ENCODE data around the gene HYAL3. TPM values are rescaled to one million over a fixed set of nuclear protein-coding genes. Genes with fewer than 3 reads are reported as not detected.

HYAL3 gene
- total and polyA plus RNA-seq, 2 of the 13 experiments (the other 11 are each of a cell fraction or from before 2014, with no cell fraction given): 5.5 to 10.4 TPM

DNA sequence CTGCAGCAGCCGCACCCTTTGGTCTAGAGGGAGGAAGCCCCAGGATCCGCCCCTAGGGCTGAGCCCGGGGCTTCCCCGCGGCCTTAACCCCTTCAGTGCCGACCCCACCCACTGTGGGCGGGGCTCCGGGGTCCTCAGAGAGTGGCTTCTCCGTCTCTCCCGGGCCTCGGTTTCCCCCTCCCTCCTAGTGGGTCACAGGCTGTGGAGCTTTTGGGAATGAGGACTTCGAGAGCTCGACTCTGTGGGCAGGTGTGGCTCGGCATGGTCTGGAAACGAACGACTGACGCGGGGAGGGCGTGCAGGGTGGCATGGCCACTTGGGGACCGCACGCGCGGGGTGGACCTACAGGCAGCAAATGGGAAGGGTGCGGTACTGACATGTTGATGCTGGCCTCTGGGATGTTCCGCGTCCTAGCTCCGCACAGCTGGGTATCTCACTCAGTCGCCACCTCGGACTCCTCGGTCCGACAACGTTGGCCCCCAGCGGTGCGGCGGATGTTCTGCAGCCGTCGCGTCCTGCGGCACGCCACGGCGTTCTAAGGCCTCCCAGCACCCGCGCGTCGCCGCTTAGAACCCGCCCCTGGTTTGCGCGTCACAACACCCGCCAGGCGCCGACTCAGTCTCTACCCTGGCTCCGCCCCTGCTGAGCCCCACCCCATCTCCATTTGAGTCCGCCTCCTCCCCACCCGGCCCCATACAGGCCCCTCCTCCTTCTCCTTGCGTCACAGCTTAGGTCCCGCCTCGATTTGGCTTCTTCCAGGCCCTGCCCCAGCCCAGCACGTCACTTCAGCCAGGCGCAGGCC is at the start of gene HYAL3, which contains the start of gene NAA80 (continued):
- TF ChIP-seq TCF7 (IDR thresholded peaks at IDR 0.05; ENCODE audit: low read depth): no peak
- peak; percentile 67 for TF ChIP-seq XRCC5 (optimal IDR thresholded peaks at IDR 0.05; ENCODE audit: low read length)
- 0 out of 2 replicates have a peak, but pooled peaks have one; percentile 15 for TF ChIP-seq ZNF160 (CRISPR knock-in tag; IDR thresholded peaks at IDR 0.05)
- TF ChIP-seq ZNF343 (CRISPR knock-in tag; IDR thresholded peaks at IDR 0.05): peak; percentile 52; the same call in 1 of the 2 replicates
- peak; percentile 85; the same call in 1 of the 2 replicates for TF ChIP-seq ZNF546 (CRISPR knock-in tag; conservative IDR thresholded peaks at IDR 0.05)
- TF ChIP-seq PAF1 (CRISPR knock-in tag; IDR thresholded peaks at IDR 0.05): no peak; the same call in 1 of the 2 replicates
- peak; percentile 59; the same call in 1 of the 2 replicates for TF ChIP-seq ZNF274 (CRISPR knock-in tag; IDR thresholded peaks at IDR 0.05)
- TF ChIP-seq, protein P1, sequence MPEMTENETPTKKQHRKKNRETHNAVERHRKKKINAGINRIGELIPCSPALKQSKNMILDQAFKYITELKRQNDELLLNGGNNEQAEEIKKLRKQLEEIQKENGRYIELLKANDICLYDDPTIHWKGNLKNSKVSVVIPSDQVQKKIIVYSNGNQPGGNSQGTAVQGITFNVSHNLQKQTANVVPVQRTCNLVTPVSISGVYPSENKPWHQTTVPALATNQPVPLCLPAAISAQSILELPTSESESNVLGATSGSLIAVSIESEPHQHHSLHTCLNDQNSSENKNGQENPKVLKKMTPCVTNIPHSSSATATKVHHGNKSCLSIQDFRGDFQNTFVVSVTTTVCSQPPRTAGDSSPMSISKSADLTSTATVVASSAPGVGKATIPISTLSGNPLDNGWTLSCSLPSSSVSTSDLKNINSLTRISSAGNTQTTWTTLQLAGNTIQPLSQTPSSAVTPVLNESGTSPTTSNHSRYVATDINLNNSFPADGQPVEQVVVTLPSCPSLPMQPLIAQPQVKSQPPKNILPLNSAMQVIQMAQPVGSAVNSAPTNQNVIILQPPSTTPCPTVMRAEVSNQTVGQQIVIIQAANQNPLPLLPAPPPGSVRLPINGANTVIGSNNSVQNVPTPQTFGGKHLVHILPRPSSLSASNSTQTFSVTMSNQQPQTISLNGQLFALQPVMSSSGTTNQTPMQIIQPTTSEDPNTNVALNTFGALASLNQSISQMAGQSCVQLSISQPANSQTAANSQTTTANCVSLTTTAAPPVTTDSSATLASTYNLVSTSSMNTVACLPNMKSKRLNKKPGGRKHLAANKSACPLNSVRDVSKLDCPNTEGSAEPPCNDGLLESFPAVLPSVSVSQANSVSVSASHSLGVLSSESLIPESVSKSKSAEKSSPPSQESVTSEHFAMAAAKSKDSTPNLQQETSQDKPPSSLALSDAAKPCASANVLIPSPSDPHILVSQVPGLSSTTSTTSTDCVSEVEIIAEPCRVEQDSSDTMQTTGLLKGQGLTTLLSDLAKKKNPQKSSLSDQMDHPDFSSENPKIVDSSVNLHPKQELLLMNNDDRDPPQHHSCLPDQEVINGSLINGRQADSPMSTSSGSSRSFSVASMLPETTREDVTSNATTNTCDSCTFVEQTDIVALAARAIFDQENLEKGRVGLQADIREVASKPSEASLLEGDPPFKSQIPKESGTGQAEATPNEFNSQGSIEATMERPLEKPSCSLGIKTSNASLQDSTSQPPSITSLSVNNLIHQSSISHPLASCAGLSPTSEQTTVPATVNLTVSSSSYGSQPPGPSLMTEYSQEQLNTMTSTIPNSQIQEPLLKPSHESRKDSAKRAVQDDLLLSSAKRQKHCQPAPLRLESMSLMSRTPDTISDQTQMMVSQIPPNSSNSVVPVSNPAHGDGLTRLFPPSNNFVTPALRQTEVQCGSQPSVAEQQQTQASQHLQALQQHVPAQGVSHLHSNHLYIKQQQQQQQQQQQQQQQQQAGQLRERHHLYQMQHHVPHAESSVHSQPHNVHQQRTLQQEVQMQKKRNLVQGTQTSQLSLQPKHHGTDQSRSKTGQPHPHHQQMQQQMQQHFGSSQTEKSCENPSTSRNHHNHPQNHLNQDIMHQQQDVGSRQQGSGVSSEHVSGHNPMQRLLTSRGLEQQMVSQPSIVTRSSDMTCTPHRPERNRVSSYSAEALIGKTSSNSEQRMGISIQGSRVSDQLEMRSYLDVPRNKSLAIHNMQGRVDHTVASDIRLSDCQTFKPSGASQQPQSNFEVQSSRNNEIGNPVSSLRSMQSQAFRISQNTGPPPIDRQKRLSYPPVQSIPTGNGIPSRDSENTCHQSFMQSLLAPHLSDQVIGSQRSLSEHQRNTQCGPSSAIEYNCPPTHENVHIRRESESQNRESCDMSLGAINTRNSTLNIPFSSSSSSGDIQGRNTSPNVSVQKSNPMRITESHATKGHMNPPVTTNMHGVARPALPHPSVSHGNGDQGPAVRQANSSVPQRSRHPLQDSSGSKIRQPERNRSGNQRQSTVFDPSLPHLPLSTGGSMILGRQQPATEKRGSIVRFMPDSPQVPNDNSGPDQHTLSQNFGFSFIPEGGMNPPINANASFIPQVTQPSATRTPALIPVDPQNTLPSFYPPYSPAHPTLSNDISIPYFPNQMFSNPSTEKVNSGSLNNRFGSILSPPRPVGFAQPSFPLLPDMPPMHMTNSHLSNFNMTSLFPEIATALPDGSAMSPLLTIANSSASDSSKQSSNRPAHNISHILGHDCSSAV (CRISPR knock-in tag; IDR thresholded peaks at IDR 0.05; ENCODE audit: borderline replicate concordance): no peak
- peak; percentile 8; the same call in 1 of the 2 replicates for TF ChIP-seq RFX5 (IDR thresholded peaks at IDR 0.05; ENCODE audit: low read depth, low read length)
- TF ChIP-seq, protein P2, sequence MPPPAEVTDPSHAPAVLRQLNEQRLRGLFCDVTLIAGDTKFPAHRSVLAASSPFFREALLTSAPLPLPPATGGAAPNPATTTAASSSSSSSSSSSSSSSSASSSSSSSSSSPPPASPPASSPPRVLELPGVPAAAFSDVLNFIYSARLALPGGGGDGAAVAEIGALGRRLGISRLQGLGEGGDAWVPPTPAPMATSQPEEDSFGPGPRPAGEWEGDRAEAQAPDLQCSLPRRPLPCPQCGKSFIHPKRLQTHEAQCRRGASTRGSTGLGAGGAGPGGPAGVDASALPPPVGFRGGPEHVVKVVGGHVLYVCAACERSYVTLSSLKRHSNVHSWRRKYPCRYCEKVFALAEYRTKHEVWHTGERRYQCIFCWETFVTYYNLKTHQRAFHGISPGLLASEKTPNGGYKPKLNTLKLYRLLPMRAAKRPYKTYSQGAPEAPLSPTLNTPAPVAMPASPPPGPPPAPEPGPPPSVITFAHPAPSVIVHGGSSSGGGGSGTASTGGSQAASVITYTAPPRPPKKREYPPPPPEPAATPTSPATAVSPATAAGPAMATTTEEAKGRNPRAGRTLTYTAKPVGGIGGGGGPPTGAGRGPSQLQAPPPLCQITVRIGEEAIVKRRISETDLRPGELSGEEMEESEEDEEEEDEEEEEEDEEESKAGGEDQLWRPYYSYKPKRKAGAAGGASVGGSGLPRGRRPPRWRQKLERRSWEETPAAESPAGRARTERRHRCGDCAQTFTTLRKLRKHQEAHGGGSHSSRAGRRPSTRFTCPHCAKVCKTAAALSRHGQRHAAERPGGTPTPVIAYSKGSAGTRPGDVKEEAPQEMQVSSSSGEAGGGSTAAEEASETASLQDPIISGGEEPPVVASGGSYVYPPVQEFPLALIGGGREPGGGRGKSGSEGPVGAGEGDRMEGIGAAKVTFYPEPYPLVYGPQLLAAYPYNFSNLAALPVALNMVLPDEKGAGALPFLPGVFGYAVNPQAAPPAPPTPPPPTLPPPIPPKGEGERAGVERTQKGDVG (CRISPR knock-in tag; IDR thresholded peaks at IDR 0.05; ENCODE audit: borderline replicate concordance): no peak
- TF ChIP-seq, protein P3, sequence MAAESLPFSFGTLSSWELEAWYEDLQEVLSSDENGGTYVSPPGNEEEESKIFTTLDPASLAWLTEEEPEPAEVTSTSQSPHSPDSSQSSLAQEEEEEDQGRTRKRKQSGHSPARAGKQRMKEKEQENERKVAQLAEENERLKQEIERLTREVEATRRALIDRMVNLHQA (CRISPR knock-in tag; IDR thresholded peaks at IDR 0.05): no peak
- TF ChIP-seq, protein P4, sequence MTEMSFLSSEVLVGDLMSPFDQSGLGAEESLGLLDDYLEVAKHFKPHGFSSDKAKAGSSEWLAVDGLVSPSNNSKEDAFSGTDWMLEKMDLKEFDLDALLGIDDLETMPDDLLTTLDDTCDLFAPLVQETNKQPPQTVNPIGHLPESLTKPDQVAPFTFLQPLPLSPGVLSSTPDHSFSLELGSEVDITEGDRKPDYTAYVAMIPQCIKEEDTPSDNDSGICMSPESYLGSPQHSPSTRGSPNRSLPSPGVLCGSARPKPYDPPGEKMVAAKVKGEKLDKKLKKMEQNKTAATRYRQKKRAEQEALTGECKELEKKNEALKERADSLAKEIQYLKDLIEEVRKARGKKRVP (CRISPR knock-in tag; IDR thresholded peaks at IDR 0.05): no peak
- TF ChIP-seq ZNF484 (CRISPR knock-in tag; IDR thresholded peaks at IDR 0.05; ENCODE audit: borderline replicate concordance, low read depth): no peak; the same call in 1 of the 2 replicates
- TF ChIP-seq ZNF432 (CRISPR knock-in tag; IDR thresholded peaks at IDR 0.05; ENCODE audit: borderline replicate concordance): no peak
- TF ChIP-seq AKAP8 (CRISPR knock-in tag; IDR thresholded peaks at IDR 0.05): peak; percentile 96
- peak; percentile 51; the same call in 1 of the 2 replicates for TF ChIP-seq GATA4 (IDR thresholded peaks at IDR 0.05; ENCODE audit: borderline replicate concordance, low read depth)
